Activated CD8-positive, alpha-beta memory T cell treated with anti-CD3 and anti-CD28 coated beads for 1 hour (primary cell): ENCODE results near the gene GPC4.

ENCODE experiments used
- DNase-seq, 2 donors: peaks; one replicate each; pipeline ENCODE4 v3.0.0-alpha.2; 2020; ENCODE audit warnings: low read depth in 1 of 2; ENCODE audit errors: extremely low read depth in 1 of 2

GPC4 gene

DNA sequence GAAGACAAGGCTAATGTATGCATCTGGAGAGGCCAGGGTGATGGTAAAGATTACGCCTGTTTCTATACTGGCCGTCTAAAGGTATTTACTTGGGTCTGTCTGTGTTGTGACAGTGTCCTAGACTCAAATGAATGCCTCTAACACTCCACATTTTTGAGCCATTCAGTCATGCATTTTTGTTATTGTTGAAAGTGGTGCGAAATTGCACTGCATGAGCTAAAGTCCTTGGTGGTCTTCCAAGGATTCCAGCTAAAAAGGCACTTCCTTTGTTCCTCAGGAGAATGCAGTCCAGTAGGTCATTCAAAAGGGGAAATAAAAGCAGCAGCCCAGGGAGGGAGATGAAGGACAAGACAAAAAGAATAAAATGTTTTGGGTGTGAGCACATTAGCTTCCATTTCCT lies 3.0 kb downstream of the GPC4 start:
- DNase-seq, result no peak

DNA sequence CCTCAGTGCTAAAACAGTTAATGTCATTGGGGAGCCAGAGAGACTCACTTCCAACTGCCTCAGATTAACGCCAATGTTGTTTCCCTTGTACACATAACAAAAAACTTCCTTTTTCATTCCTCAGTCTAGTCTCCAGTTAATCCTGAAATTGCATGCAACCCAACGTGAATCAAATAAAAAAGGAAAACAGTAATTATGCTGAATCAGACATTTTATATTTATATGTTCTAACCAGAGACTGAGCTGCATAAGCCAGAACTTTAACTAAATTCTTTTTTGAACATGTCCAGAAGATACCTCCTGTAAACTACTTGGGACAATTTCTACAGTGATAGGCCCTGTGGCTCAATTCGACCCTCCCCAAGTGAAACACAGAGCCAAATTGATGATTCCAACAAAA lies 4.7 kb downstream of the GPC4 start:
- DNase-seq, result no peak

DNA sequence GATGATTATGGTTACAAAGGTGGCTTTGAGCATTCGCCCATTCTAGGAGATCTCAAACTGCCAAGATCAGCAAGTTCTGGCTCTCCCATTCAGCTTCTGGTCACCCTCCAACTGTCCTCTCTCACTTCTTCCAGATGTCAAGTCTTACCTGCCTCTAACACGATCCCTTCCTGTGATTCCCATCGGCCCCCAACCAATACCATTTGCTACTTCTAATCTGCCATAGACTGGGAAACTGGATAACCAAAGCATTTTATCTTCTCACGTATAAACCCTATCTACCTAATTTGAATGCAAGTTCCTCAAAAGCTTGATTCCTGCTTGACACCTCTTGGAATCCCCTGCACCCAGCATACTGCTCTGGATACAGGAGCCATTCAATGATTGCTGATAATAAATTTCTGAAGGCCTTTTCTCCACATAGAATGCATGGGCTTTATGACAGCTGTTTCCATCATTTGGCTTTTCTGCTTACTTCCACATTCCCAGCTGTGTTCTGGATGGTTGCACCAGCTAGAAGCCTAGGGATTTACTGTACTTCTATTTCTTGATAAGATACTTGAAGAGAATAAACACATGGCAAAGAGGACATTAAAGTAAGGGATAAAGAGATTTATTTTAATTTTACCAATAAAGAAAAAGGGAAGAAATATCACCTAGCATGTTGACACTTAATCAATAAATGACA lies 9.6 kb downstream of the GPC4 start:
- no peak for DNase-seq

DNA sequence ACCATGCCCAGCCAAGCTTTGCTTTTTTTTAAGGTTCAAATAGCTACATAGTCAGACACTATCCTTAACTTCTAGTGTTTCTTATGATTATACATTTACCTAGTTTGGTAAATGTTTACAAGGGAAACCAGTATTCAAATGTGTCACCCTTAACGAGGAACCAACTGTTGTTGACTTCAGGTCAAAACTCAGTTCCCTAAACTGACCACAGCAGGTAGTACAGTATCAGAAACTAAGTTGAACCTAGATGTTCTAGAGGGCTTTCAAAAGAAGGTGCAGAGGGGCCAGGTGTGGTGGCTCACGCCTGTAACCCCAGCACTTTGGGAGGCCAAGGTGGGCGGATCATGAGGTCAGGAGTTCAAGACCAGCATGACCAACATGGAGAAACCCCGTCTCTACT lies 11.3 kb downstream of the GPC4 start:
- no peak for DNase-seq

DNA sequence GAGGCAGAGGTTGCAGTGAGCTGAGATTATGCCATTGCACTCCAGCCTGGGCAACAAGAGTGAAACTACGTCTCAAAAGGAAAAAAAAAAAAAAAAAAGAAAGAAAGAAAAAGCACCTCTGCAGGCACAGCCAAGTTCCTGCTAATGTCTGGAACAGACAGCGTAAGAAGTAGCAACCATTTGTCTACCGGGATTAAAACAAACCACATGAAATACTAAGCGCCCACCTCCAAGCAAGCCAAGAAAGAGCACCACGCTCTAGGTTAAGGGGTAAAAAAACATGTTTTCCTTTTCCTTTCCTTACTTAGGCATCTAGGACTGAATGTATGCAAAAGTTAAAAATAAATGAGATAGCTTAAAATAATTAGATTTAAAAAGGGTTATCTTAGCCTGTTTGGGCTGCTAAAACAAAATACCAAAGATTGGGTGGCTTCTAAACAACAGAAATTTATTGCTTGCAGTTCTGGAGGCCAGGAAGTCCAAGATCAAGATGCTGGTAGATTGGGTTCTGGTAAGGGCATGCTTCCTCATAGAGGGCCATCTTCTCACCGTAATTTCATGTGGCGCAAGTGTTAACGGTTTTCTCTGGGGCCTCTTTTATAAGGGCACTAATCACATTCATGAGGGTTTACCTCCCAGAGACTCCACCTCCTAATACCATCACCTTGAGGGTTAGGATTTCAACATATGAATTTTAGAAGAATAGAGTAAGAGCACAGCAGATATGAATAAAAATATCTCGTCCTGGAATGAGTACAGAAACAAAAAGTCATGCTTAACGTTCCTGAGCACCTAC lies 12.3 kb downstream of the GPC4 start:
- no peak for DNase-seq

DNA sequence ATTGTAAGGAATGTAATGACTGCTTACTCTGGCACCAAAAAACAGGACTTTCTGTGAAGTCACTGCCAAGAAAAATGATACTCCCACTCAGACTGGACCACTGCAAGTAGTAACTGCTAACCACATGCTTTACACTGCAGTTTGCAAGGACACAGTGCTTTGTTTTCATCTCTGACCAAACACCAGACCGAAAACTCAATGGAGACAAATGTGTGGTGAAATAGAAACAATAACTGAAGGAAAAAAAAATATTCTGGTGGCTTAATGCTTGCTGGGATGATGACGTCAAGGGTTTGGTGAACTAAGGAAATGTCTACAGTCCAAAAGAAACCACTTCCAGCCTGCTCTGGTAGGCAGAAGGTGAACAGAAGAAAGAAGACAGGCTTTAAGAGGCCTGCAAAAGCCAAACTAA lies 13.2 kb downstream of the GPC4 start:
- no peak for DNase-seq

DNA sequence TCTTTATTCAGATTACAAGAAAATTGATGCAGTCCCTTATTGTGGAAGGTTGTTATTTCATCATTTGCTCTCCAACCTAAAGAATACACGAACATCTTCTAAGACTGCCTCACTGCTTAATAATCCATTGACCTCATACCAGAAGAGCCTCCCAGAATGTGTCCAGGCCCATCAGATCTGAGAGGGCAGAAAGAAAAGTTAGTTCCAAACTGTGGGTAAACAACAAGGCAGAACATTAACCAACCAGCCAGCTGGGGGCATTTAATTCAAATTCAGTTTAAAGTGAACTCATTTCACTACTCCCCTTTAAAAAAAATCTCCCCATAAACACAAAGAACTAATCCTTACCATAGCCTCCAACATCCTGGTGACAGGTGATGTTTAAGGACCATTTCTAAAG lies 13.8 kb downstream of the GPC4 start:
- no peak for DNase-seq

DNA sequence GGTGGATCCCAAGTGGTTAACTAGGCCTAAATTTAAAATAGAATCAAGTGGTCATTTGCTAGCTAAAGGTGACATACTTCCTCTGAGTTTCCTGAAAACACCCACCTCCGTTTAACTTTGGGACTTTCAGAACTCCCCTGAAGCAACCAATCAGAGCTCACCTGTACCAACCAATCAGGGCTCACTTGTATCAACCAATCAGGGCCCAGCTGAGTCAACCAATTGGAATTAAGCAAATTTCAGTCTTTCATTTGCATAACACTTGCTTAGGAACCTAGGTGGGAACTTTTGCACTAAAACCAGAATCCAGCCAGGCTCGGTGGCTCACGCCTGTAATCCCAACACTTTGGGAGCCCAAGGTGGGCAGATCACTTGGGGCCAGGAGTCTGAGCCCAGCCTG lies 15.9 kb downstream of the GPC4 start:
- DNase-seq, result no peak

DNA sequence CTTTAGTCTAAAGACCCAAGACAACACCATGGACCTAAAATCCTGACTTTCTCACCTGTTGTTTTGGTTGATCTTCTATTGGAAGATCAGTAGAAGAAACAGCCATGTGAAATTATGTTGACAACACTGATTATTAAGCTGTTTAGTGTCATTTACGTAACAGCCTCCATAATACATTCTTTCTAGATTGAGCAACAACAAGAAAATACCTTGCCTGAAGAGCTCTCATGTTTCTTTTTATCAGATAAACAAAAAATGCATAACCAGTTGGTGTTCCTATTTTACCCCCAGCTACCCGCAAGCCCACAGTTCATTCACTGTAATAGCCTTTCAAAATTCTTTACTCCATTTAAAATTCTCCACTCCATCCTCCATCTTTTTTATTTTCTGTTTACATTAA lies 20.5 kb downstream of the GPC4 start:
- no peak for DNase-seq

DNA sequence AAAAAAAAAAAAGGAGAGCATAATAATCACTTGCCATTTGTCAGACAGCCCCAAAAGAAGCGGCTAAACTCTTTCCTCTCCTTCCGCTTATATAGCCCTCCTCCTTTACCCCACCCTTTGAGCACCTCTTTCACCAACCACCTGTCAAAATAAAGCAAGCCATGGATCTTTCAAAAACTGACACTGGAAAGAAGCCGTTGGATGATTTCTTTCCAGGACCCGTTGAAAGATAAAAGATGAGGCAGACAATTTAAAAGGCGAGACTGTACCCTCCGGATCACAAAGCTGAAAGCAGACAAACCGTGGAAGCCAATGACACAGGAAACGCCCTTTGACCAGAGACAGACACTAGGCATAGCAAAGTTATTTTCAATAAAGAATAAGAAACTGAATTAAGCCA lies 22.6 kb downstream of the GPC4 start:
- no peak for DNase-seq

DNA sequence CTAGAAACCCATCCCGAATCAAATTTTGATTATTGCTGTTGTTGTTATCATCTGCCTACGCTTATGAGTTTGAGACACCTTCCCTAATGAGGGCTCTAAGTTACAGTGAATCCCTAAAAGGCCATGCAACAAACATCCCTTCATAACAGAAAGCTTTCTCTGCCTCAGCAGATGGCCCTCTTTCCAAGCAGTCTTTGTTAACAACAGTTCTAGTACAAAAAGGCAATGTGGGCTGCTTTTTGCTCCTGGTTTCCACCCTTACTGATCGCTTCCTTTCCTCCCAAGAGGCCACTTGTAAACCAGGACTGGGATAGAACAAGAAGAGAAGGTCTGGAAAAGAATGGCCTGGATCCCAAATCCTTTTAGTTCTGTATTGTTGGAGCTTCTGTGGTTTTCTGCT lies 24.2 kb downstream of the GPC4 start:
- DNase-seq, result no peak

DNA sequence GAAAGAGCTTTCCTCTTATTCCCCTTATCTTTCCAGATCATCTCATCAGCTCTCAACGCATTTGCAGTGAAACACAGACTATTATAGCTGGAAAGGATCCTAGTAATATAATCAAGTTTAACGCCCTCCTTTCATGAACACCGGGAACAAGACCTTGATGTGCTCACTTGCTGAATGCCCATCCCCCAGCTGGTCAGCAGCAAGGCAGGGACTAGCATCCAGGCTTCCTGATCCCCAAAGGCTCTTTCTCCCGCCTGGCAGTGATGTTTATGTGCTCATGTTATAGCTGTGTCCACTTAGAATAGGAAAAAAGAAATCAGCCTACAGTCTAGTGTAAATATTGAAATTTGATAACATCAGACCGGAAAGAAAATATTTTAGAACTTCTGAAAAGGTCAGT lies 24.6 kb downstream of the GPC4 start:
- no peak for DNase-seq

DNA sequence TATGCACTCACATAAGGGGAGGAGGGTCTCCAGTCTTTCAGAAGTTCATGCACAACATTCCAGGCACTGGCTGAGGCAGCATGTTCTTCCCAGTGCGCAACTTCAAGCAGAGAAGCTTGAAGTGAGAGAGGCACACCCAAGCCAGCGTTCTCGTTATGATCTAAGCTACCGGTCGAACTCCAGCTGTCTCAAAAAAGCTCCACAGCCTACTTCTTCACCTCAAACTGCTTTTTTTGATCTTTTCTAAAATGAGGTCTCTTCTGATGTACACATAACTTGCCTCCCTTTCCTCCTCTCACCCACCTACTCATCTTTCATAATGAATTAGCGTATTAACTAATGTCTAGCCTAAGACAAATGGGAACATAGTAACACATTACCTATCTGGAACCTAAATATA lies 25.3 kb downstream of the GPC4 start:
- no peak for DNase-seq

DNA sequence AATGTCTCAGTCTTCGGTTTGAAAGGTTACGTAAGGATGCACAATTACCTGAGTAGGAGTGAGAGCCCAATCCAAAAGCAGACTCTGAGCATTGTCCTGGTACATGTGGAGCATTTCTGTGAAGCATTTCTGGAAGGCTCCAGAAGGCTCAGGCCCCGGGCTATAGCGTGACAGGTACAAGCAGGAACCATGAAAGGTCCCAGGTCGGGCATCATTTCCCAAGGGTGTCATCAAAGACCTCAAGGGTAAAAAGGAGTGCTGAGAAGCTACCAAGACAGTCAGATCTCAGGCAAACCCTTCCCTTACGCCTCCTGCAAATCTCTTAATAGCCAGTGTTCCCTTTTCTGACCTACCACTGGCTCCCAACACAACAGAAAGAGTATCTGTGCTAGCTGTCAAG lies 30.8 kb downstream of the GPC4 start:
- no peak for DNase-seq

DNA sequence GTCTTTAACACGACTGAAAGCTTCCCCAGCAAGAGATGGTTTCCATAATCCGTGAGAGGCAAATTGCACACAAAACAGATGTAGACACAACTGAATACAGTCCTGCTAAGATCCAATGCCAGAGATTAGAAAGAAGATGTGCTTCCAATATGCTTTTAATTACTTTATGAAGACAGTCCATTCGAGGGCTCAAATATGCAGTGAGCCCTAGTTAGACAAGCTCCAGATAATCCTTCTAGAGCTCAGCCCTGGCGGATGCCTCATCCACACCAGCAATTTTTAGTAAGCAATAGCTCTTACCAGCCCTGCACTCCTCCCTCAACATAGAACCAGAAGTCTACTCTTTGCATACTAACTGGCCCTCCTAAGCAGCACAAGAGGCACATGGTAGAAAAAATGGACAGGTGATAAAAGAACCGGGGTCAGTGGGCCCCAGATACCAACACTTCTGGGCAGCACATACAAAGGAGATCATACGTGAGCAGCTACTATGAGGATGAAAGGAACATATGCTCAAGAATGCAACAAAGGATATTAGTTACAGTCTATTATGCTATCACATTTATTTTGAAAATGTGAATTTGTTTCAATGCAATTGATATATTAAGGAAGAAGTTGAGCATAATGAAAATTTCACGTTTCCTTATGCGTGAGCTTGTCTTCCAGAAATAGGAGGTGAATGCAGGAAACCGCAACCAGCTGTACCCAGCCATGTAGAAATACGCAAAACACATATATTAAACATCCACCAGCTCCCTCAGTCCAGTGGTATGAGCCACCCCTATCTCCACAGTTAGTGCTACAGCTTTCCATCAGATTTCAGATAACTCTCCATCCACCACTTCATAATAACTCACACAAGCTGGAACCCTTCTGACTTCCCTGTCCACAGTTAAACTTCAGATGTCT lies 34.3 kb downstream of the GPC4 start:
- DNase-seq, result no peak

DNA sequence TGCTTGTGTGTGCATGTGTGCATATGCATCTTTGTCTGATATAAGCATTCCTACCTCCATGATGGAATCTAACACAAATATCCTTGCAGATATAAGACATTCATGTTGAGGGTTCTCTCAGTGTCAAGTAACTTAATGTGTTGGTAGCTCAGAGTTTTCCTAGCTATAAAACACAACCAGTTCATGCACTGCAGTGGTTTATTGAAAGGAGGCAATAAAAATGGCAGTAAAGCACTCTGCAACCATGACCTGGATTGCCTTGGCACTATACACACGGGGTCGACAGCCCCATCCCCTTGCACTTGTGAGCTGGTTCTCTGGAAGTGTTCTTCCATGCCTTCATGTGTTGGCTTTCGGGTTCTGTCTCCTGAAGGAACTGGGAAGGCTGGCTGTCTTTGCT lies 38.9 kb downstream of the GPC4 start:
- DNase-seq, result no peak

DNA sequence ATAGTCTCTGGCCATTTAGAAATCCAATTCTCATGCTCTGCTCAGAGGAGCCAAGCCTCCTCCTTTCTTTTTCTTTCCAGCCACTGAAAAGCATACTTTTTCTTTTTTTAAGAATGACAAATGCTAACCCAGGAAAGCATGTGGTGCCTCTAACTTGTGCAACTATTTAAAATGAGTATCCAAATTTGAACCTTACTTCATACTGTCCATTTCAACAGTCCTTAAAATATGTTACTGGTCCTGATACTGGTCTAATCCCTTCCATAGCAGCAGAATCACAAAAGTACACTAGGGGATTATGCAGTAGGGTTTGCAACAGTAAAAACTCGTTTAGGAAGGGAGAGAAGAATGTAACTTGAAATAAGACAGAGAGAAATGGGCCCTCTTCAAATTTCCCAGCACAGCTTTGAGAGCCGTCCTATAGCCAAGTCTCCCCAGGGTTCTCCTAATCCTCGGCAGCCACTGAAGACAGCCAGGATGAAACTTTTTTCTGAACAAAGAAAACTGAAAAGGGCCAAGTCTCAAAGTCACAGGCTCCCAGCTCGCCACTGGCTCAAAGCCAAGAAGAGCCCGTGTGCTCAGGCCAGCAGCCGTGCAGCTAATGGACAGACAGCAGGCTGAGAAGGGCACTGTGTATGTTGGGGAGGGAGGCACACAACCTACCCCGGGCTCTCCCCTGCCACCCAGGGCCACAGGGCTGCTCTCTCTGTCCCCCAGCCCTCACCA lies 39.5 kb downstream of the GPC4 start:
- DNase-seq, result no peak

DNA sequence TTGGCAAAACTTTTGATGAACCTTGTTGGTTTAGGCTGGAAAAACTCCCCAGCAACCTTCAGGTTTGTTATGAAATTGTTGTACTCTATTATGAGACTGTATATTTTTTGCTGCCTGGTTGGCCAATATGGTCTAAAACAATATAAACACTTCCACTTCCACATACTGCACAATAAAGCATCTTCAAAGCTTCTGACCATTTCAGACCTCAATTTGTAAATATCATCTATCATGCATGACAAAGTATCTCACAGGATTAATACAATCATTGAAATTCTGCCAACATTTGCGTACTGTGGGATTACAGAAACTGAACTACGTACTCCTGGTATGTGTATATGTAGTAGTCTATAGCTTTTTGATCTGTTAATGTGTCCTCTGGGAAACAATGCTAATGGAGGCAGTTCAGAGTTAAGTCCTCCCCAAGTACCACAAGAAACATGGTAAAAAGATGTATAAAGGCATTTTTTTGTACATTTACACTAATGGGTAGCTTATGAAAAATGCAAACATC lies 40.4 kb downstream of the GPC4 start:
- DNase-seq, result no peak

DNA sequence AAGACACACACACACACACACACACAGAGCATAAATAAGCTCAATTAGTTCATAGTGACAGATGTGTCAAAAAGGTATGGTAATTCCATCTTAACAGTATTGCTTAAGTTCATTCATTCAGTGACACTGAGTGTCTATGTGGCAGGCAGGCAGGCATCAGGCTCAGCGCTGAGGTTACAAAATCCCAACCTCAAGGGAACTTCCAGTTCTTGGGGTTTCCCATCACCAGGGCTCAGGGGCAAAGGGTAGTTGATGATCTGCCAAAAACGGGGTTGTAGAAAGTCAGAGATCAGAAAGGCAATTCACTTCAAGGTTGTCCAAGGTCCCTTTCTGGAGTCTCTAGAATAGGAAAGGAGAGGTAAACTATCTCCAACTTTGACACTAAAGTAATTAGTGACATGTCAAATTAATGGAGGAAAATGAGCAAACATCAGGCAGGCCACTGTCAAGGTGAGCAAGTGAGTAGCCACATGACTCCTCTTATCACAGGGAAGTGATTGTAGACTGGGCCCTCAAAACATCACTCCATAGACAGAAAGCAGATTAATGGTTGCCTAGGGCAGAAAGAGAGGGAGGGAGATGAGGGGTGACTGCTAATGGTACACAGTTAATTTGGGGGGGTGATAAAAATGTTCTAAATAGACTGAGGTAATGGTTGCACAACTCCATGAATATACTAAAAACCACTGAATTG lies 41.8 kb downstream of the GPC4 start:
- DNase-seq, result no peak

DNA sequence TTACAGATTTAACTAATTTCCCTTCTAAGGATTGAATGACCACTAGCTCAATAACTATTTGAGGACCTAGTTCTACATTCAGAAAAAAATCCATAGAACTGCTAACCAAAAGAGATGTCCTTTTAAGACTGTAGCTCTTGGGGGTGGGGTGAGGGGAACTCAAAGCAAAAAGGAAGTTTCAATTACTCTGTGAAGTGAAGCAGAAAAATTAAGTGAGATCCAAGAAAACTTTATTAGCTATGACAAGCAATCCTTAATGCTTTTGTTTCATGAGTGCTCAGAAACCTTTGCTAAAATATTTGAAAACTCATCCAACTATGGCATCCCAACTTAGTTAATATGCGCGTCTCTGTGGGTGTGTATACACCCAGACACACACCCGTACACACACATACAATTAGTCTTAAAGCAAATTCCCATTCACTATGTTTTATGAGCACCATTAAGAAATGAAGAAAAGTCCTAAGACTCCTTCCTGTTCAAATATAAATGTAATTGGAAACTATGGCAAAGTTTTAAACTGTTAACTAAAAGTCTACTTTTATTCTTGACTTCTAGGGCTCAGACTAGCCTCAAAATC lies 44.5 kb downstream of the GPC4 start:
- no peak for DNase-seq
